NB4 (cell line): ENCODE measurements around the gene CDC42BPA.

Experiments used
- CTCF ChIP-seq: IDR thresholded peaks from one replicate; pipeline ENCODE4 v1.5.1; 2012; ENCODE audit warnings: low read depth, low read length
- MAX ChIP-seq: IDR thresholded peaks from 2 replicates; pipeline ENCODE4 v1.6.1; 2011; ENCODE audit warnings: low read depth, low read length
- MYC ChIP-seq: IDR thresholded peaks from 2 replicates; pipeline ENCODE4 v1.6.1; 2011; ENCODE audit warnings: low read depth, low read length
- POLR2A ChIP-seq: IDR thresholded peaks from 2 replicates; pipeline ENCODE4 v1.6.1; 2011; ENCODE audit warnings: mild to moderate bottlenecking; ENCODE audit not compliant: insufficient read length; ENCODE audit errors: extremely low read depth

- TF ChIP-seq POLR2A = no peak
- no peak for TF ChIP-seq CTCF
- no peak for TF ChIP-seq MAX
- TF ChIP-seq MYC = no peak
These were observed 31.7 kb upstream of the CDC42BPA start for GRCh38 chr1:227349967-227350366.
